ENCODE data around the gene CCNC.

CCNC gene

GRCh38 chr6:99545442-99545841 lies 23.0 kb downstream of the CCNC start:
- DNase-seq (ENCODE audit: low spot score): no peak

DNA sequence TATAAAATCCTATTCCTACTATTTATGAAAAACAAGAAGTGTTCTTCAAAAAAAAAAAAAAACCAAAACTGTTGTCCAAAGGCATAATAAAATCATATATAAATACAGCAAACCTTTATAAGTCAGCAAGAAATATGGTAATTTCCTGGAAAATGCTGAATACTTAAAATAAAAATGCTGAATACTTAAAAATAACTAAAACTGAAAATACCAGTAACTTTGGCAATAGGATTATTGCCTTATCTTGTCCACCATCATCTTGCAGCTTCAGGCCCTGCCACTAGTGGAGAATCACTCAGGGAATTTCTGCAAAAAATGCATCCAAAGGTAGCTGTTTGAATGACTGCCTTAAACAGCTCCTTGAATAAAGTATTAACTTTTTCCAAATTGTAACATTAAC lies 24.5 kb downstream of the CCNC start:
- no peak for DNase-seq (ENCODE audit: low spot score)

DNA sequence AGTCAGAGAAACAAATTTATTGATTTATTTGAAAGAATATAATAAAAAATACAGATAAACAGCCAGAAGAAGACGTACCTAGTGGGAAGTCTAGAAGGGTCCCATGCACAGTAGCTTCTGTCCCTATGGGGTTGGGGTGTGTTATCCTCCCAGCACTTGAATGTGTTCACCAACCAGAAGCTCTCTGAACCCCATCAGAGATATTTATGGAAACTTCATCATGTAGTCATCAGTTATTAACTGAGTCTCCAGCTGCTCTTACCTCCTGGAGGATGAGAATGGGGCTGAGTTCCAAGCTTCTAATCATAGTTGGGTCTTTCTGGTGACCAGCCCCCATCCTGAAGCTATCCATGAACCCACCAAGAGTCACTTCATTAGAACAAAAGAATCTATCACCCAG lies 37.8 kb downstream of the CCNC start:
- DNase-seq (ENCODE audit: low spot score): no peak

- DNase-seq (ENCODE audit: low spot score): peak; percentile 14
Measured at GRCh38 chr6:99522531-99522930, 45.9 kb downstream of the CCNC start.

- DNase-seq (ENCODE audit: low spot score): peak; percentile 45
Measured at GRCh38 chr6:99521633-99522151, 46.8 kb downstream of the CCNC start.

DNA sequence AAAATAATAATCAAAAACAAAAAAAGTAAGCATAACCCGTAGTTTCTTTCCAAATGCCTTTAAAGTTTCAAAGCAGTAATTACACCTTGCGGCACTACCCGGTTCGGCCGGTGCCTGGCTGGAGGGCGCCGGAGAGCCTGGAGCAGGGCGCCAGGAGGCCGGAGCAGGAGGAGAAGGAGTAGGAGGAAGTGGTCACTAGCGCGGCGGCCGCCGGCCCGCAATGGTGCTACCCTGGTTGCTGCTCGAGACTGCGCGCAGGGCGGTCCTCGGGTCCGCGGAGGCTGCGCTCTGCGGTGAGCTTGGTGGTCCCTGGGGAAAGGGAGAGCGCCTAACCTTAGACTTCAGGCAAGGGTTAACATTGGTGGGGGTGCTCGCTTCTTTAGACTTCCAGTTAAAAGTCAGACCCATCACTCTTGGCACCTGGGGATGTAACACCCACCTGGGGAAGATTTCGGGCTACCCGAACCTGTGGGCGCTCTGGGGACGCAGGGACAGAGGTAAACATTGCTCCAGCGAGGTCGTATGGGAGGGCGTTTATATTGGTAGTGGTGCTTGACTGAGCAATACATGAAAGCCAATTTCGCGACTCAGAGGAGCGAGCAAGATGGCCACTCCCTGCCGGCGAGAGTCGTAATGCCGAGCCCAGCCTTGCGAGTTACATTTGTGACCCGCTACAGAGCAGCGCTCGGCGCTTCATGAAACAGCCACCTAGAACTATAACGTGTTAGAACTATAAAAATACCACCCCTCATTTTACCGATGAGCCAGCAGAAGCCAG lies 47.4 kb downstream of the CCNC start:
- DNase-seq (ENCODE audit: low spot score): peak; percentile 94

DNA sequence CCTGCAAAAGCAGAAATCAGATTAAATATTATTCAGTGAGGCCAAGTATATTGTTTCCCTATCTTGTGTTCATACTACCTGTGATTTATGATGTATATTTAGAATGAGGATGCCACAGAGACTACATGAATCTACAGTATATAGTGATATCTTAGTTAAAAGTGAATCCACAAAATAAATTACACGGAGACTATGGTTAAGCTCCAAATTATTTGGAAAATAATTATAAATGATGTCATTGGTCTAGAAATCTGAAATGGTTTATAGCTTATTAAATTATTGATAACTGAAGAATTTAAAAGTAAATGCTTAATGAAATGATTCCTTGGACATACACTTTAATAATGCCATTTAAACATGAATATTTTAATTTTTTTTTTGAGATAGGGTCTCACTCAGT lies 49.0 kb downstream of the CCNC start:
- no peak for DNase-seq (ENCODE audit: low spot score)

DNA sequence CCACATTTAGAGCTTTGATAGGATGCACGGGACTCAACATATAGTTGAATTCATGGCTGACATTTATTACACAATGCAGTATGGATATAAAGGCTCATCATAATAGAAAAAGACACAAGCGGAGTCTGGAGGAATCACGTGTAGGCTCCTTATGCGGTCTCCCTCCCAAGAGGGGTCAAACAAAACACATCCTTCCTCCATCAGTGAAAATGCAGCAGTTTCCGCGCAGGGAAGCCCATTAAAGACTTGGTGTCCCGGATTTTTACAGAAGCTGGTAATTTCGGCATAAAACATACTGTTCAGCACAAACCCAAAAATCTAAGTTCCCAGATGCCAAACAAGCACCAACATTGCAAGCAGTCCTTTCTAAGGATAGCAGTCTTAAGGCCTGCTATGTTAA lies 54.4 kb downstream of the CCNC start:
- DNase-seq (ENCODE audit: low spot score): peak; percentile 10

DNA sequence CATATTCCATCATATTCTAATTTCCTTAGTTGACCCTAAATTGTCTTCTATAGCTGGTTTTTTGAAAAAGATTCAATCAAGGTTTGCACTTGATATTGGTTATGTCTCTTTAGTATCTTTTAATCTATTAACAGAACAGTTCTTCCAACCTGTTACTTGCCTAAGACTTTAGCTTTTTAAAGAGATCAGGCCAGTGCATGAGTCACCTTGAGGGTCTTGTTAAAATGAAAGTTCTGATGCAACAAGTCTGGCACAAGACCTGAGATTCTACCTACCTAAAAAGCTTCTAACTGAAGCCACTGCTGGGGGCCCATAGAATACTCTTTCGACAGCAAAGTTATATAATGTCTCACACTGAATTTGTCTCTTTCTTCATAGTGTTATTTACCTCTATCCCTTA lies 56.4 kb downstream of the CCNC start:
- no peak for DNase-seq (ENCODE audit: low spot score)

- DNase-seq (ENCODE audit: low spot score): no peak
Measured at GRCh38 chr6:99507648-99508047, 60.8 kb downstream of the CCNC start.

- DNase-seq (ENCODE audit: low spot score): no peak
Measured at GRCh38 chr6:99501762-99502161, 66.7 kb downstream of the CCNC start.

- DNase-seq (ENCODE audit: low spot score): no peak
Measured at GRCh38 chr6:99498421-99498820, 70.0 kb downstream of the CCNC start.

GRCh38 chr6:99495466-99495865 lies 73.0 kb downstream of the CCNC start:
- no peak for DNase-seq (ENCODE audit: low spot score)

All from AG20443 (cell line).